Transverse colon (tissue), 4 donors: ENCODE measurements around the gene CYYR1.
"Not testable (repeated sequence)": the region's sequence is repeated elsewhere in the genome, so short reads cannot be mapped to it uniquely, and the experiment has no call there.

Source experiments
- CTCF ChIP-seq, 5 experiments: fragments of 200-600 bp in 3 of 5; fragments of 450-650 bp in 2 of 5; sonication (generic) in 3 of 5; IDR thresholded peaks; 1 replicate in 2 of 5; 2 replicates in 3 of 5; pipeline ENCODE4 v1.5.1; 2016 to 2017; ENCODE audit warnings: antibody characterized with exemption in 5 of 5, inconsistent platforms in 3 of 5, mild to moderate bottlenecking in 2 of 5, moderate library complexity in 1 of 5
- EP300 ChIP-seq: sonication (generic); formaldehyde crosslinking; IDR thresholded peaks from one replicate; pipeline ENCODE4 v1.6.1; 2017; ENCODE audit warnings: antibody characterized with exemption, low read depth
- POLR2A ChIP-seq: fragments of 450-650 bp; IDR thresholded peaks from one replicate; pipeline ENCODE4 v1.6.1; 2016; ENCODE audit warnings: antibody characterized with exemption, mild to moderate bottlenecking, moderate library complexity
- POLR2AphosphoS5 ChIP-seq, 3 donors: sonication (generic); formaldehyde crosslinking; IDR thresholded peaks; one replicate each; pipeline ENCODE4 v1.6.1; 2016; ENCODE audit warnings: antibody characterized with exemption in 3 of 3

GRCh38 chr21:26458854-26459253, 114.2 kb downstream of the CYYR1 start:
- not testable (repeated sequence) for TF ChIP-seq CTCF (IDR thresholded peaks at IDR 0.05); POLR2A; EP300; POLR2AphosphoS5 (IDR thresholded peaks at IDR 0.05)
